GM12875 (cell line): ENCODE measurements around the gene GJA10.
"Not testable (repeated sequence)": the region's sequence is repeated elsewhere in the genome, so short reads cannot be mapped to it uniquely, and the experiment has no call there.

Source experiments
- H3K4me3 ChIP-seq: one replicate; pipeline ENCODE4 v1.5.1; 2011; ENCODE audit warnings: low read depth, low read length, control low read depth
- TF ChIP-seq, protein P1 (sequence below): IDR thresholded peaks from 2 replicates; pipeline ENCODE4 v1.5.1; 2011; ENCODE audit warnings: low read depth, mild to moderate bottlenecking, control low read depth, inconsistent platforms, low read length, moderate library complexity, borderline replicate concordance; ENCODE audit not compliant: insufficient read depth

Gene GJA10

DNA sequence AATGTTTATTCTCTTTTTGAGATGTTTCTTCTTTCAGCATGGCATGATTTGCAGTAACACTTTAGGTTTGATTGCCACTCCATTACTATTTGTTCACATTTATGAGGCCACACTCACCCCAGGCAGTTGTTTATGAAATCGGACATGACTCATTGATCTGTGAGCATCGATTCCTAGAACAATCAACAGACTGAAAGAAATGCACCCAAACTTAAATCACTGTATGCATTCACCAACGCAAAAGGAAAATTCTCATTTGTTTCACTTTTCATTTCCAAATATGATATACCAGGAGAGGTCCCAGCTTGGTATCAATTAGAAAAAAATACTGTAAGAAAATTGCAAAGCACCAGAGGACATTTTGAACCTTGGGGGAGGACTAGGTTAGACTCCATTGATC is 5.4 kb upstream of the GJA10 start:
- TF ChIP-seq, protein P1, sequence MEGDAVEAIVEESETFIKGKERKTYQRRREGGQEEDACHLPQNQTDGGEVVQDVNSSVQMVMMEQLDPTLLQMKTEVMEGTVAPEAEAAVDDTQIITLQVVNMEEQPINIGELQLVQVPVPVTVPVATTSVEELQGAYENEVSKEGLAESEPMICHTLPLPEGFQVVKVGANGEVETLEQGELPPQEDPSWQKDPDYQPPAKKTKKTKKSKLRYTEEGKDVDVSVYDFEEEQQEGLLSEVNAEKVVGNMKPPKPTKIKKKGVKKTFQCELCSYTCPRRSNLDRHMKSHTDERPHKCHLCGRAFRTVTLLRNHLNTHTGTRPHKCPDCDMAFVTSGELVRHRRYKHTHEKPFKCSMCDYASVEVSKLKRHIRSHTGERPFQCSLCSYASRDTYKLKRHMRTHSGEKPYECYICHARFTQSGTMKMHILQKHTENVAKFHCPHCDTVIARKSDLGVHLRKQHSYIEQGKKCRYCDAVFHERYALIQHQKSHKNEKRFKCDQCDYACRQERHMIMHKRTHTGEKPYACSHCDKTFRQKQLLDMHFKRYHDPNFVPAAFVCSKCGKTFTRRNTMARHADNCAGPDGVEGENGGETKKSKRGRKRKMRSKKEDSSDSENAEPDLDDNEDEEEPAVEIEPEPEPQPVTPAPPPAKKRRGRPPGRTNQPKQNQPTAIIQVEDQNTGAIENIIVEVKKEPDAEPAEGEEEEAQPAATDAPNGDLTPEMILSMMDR = no peak
- H3K4me3 ChIP-seq = no peak overlapping the region

DNA sequence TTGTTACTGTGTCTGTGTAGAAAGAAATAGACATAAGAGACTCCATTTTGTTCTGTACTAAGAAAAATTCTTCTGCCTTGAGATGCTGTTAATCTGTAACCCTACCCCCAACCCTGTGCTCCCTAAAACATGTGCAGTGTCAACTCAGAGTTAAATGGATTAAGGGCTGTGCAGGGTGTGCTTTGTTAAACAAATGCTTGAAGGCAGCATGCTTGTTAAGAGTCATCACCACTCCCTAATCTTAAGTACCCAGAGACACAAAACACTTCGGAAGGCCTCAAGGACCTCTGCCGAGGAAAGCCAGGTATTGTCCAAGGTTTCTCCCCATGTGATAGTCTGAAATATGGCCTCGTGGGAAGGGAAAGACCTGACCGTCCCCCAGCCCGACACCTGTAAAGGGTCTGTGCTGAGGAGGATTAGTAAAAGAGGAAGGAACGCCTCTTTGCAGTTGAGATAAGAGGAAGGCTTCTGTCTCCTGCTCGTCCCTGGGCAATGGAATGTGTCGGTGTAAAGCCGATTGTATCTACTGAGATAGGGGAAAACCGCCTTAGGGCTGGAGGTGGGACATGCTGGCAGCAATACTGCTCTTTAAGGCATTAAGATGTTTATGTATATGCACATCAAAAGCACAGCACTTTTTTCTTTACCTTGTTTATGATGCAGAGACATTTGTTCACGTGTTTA is 3.3 kb upstream of the GJA10 start:
- H3K4me3 ChIP-seq = not testable (repeated sequence)

DNA sequence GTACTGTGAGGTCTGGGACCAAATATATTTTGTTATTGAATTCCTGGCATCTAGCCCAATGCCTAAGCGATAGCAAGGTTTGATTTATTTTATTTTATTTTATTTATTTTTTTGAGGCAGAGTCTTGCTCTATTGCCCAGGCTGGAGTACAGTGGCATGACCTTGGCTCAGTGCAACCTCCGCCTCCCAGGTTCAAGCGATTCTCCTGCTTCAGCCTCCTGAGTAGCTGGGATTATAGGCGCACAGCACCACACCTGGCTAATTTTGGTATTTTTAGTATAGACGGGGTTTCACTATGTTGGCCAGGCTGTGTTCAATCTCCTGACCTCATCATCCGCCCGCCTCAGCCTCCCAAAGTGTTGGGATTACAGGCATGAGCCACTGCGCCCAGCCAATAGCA is 1.7 kb upstream of the GJA10 start:
- H3K4me3 ChIP-seq = not testable (repeated sequence)

DNA sequence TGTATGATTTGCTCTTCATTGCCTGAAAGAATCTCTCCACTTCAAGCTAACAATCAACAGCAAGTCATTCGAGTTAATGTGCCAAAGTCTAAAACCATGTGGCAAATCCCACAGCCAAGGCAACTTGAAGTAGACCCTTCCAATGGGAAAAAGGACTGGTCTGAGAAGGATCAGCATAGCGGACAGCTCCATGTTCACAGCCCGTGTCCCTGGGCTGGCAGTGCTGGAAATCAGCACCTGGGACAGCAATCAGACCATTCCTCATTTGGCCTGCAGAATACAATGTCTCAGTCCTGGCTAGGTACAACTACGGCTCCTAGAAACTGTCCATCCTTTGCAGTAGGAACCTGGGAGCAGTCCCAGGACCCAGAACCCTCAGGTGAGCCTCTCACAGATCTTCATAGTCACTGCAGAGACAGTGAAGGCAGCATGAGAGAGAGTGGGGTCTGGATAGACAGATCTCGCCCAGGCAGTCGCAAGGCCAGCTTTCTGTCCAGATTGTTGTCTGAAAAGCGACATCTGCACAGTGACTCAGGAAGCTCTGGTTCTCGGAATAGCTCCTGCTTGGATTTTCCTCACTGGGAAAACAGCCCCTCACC is 1.1 kb downstream of the GJA10 start:
- no peak overlapping the region for H3K4me3 ChIP-seq
- TF ChIP-seq, protein P1 = no peak

DNA sequence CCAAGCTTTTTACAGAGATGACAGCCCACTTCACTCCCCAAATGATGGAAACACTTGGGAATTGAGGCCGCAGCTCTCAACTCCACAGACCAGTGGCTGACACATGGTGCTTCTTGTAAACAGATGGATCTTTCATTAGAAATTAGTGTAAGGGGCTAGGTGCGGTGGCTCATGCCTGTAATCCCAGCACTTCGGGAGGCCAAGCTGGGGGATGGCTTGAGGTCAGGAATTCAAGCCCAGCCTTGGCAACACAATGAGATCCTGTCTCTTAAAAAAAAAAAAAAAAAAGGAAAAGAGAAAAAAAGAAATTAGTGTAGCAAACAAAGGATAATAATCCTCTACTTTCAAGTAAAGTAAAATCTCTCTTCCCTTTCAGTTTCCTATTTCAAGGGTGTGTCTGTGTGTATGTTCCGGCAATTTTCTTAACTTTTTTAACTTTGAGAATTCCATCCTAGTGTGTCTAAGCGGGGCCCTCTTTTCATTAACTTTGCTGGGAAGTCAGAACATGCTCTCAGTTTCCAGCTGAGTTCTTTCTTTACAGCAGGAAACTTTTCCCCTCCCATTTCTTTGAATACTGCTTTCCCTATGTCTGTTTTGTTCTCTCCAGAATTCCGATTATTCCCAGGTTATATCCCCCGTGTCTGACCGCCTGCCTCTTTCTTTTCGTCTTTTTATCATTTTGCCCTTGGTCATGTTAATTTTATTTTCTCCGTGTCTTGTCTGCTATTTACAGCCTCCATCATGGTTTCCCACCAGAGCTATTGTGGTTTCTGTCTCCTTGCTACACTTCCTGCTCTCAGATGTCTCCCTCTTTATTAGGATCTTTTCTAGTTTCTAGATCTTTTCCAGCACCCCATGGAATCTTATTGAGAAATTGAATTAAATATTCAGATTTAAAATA is 16.0 kb downstream of the GJA10 start:
- not testable (repeated sequence) for H3K4me3 ChIP-seq

DNA sequence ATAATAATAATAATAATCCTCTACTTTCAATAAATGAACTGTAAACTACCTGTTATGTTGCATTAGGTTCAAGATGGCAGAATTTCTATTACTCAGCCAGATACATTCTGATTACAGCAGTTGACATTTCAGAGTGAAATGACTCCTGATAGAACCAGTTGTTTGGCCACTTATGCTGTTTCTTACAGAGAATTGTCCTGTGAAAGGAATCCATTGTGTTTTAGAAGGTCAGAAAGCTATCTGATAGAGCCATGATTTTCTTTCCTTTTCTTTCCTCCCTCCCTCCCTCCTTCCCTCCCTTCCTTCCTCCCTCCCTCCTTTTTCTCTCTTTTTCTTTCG is 16.6 kb downstream of the GJA10 start:
- TF ChIP-seq, protein P1 = no peak
- no peak overlapping the region for H3K4me3 ChIP-seq

DNA sequence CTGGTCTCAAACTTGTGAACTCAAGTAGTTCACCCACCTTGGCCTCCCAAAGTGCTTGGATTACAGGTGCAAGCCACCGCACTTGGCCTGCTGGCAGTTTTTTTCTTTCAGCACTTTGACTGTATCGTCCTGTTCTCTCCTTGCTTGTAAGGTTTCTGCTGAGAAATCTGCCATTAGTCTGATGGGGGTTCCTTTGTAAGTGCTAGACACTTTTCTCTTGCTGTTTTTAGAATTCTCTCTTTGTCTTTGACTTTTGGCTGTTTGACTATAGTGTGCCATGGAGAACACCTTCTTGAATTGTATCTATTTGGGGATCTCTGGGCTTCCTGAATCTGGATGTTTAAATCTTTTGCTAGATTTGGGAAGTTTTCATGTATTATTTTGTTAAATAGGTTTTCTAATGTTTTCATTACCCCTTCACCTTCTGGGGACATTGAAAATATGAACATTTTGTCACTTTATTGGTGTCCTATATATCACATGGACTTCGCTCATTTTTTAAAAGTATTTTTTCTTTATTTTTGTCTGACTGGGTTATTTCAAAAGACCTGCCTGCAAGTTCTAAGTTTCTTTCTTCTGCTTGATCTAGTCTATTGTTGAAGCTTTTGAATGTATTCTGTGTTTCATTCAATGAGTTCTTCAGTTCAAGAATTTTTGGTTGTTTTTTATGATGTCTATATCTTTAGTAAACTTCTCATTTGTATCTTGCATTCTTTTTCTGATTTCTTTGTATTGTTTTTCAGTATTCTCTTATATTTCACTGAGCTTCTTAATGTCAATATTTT is 22.1 kb downstream of the GJA10 start:
- TF ChIP-seq, protein P1 = no peak
- no peak overlapping the region for H3K4me3 ChIP-seq

DNA sequence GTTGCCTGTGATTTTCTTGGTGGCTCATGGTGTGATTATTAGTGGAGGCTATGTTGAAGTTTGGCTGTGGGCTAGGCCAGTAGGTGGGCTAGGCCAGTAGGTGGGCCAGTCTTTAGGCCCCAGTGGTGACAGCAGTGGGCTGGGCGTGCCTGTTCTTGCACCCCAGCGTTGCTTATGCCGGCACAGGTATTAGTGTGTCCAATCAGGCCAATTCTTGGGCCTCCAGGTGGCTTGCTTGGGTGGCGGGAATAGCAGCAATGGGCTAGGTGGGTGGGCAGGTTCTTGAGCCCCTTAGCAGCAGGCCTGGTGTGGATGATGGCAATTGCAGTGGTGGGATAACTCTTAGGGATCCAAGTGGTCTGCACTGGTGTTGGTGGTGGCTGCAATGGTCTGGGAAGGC is 22.9 kb downstream of the GJA10 start:
- H3K4me3 ChIP-seq = no peak overlapping the region
- TF ChIP-seq, protein P1 = no peak
